ENCODE data around the gene THTPA.

DNA sequence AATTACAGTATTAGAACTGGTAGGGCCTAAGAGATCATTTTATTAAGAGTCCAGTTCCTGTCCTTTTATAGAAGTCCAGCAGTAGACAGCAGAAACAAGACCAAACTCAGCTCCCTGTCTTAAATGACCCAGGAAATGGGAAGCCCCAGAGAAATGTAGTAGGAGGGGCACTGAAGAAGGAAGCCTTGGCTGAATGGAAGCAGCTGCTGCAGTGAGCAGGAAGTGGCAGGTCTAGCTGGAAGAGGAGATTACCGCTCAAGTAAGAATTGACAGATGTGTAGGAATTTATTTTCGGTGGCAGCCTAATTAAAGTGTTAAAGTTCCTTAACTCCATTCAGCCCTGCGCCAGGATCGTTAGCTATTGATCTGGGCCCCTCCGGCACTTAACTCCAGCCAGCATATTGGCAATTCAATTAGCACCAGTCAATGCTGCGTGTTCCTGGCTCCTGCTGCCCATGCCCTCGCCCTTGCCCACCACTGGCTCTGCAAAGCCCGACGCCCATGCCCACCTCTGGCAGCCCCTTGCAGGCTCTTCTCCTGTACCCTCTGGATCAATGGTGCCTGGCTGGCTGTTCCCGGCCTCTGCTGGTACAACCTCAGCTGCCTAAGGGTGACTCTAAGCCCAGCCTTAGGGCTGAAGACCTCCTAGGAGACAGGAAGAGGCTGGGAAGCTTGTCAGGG lies 25.6 kb upstream of the THTPA start:
- TF ChIP-seq SIN3A (IDR thresholded peaks at IDR 0.05; ENCODE audit: borderline replicate concordance, insufficient read depth, low read length) (no peak), POLR2AphosphoS5 (IDR thresholded peaks at IDR 0.05; ENCODE audit: low read depth, low read length) (no peak), FOXP2 (optimal IDR thresholded peaks at IDR 0.05; ENCODE audit: borderline replicate concordance, extremely low read depth, extremely low read length, insufficient read depth) (no peak)
- TF ChIP-seq, protein P1, sequence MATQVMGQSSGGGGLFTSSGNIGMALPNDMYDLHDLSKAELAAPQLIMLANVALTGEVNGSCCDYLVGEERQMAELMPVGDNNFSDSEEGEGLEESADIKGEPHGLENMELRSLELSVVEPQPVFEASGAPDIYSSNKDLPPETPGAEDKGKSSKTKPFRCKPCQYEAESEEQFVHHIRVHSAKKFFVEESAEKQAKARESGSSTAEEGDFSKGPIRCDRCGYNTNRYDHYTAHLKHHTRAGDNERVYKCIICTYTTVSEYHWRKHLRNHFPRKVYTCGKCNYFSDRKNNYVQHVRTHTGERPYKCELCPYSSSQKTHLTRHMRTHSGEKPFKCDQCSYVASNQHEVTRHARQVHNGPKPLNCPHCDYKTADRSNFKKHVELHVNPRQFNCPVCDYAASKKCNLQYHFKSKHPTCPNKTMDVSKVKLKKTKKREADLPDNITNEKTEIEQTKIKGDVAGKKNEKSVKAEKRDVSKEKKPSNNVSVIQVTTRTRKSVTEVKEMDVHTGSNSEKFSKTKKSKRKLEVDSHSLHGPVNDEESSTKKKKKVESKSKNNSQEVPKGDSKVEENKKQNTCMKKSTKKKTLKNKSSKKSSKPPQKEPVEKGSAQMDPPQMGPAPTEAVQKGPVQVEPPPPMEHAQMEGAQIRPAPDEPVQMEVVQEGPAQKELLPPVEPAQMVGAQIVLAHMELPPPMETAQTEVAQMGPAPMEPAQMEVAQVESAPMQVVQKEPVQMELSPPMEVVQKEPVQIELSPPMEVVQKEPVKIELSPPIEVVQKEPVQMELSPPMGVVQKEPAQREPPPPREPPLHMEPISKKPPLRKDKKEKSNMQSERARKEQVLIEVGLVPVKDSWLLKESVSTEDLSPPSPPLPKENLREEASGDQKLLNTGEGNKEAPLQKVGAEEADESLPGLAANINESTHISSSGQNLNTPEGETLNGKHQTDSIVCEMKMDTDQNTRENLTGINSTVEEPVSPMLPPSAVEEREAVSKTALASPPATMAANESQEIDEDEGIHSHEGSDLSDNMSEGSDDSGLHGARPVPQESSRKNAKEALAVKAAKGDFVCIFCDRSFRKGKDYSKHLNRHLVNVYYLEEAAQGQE (IDR thresholded peaks at IDR 0.05; ENCODE audit: insufficient read depth in 1 of 2, low read depth in 2 of 2, low read length in 2 of 2) = no peak

All from PFSK-1 (cell line).